Peyer's patch (tissue), 4 donors: ENCODE results near the gene PRR5L. TPM values are rescaled to one million over a fixed set of nuclear protein-coding genes. Genes with fewer than 3 reads are reported as not detected.

ENCODE experiments used
- DNase-seq, 3 donors: peaks; one replicate each; pipeline ENCODE4 v3.0.0-alpha.2; 2017 to 2019
- H3K27ac ChIP-seq, 4 donors: fragments of 200-600 bp; sonication (generic); one replicate each; pipeline ENCODE4 v1.5.1; 2016 to 2019
- H3K27me3 ChIP-seq, 2 donors: fragments of 200-600 bp; sonication (generic); one replicate each; pipeline ENCODE4 v1.5.1; 2019
- H3K36me3 ChIP-seq, 3 donors: fragments of 200-600 bp; sonication (generic); one replicate each; pipeline ENCODE4 v1.5.1; 2016 to 2019
- H3K4me1 ChIP-seq, 4 donors: fragments of 200-600 bp; sonication (generic); one replicate each; pipeline ENCODE4 v1.5.1; 2016 to 2019
- H3K4me3 ChIP-seq, 4 donors: fragments of 200-600 bp; sonication (generic); 1 replicate in 3 of 4; 2 replicates in 1 of 4; pipeline ENCODE4 v1.5.1; 2016 to 2019; ENCODE audit warnings: mild to moderate bottlenecking in 1 of 4
- H3K9me3 ChIP-seq, 4 donors: fragments of 200-600 bp; sonication (generic); one replicate each; pipeline ENCODE4 v1.5.1; 2016 to 2019; ENCODE audit warnings: mild to moderate bottlenecking in 1 of 4
- CTCF ChIP-seq, 6 experiments: fragments of 450-650 bp in 4 of 6; fragments of 200-600 bp in 2 of 6; sonication (generic) in 1 of 6; IDR thresholded peaks; one replicate each; pipeline ENCODE4 v1.5.1; 2017 to 2019; ENCODE audit warnings: antibody characterized with exemption in 6 of 6, mild to moderate bottlenecking in 3 of 6, moderate library complexity in 1 of 6
- POLR2A ChIP-seq, 2 donors: fragments of 450-650 bp; IDR thresholded peaks; one replicate each; pipeline ENCODE4 v1.5.1; 2017; ENCODE audit warnings: antibody characterized with exemption in 2 of 2, mild to moderate bottlenecking in 2 of 2, moderate library complexity in 2 of 2
- total RNA-seq, 4 donors: library from RNA; depleted of rRNA; stranded (reverse); fragments of >200 nt; gene quantifications; one replicate each; pipeline ENCODE4 v1.1.0, GENCODE V29; 2016

The PRR5L gene
- total RNA-seq, 4 donors from 2014 or later = 74.3 to 100 (median 89.9) TPM

DNA sequence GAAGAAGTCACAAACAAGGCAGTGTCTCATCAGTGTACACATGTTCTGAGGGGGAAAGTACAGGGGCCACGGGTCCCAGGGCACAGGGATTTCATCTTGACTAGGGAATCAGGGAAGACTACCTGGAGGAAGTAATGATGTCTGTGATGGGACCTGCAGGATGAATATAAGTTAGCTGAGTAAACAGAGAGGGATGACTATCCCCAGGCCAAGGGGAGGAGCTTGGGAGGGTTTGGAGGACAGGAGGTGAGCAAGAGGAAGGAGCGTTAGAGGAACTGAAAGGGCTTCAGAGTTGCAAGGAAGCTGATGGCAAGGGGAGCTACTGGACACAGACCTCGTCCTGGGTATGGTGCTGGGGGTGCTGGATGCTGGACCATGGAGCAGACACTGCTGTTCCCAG, 157.6 kb downstream of the PRR5L start:
- peak in 1 of 3 donors; percentile 58 for DNase-seq
- H3K9me3 ChIP-seq = no peaks in the 10 kb centered on the region
- peaks cover 0 to 41% (median 0%) of the 10 kb centered on the region in 3 donors for H3K36me3 ChIP-seq
- H3K4me3 ChIP-seq = no peak overlapping the region
- H3K27ac ChIP-seq = peak overlapping the region in 1 of 4 donors; percentile 81
- no peaks in the 10 kb centered on the region for H3K27me3 ChIP-seq
- peaks cover 0 to 29% (median 3%) of the 10 kb centered on the region in 4 donors for H3K4me1 ChIP-seq
- TF ChIP-seq POLR2A (IDR thresholded peaks at IDR 0.05) = no peak
- TF ChIP-seq CTCF (IDR thresholded peaks at IDR 0.05) = no peak

DNA sequence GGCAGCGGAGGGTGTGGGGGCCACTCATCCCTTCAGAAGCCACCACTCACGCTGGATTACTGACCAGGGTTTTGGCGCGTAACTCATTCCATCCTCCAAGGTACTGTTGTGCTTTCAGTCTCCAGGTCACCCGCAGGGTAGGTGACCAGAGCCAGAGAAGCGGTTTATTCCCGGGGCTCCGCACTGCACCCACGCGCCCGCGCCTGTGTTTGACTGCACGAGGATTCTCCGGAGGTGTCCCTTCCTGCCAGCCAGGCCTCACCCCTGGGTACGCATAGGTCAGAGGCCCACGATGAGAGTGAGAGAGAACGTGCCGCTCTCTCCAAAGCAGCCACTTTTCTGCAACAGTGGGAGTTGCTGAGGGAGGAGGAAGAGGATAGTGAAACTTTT, 158.5 kb downstream of the PRR5L start:
- H3K4me1 ChIP-seq = peaks cover 0 to 28% (median 3%) of the 10 kb centered on the region in 4 donors
- no peaks in the 10 kb centered on the region for H3K27me3 ChIP-seq
- no peak for DNase-seq
- H3K36me3 ChIP-seq = peaks cover 0 to 37% (median 0%) of the 10 kb centered on the region in 3 donors
- H3K4me3 ChIP-seq = no peak overlapping the region
- no peak for TF ChIP-seq POLR2A (IDR thresholded peaks at IDR 0.05)
- TF ChIP-seq CTCF (IDR thresholded peaks at IDR 0.05) = no peak
- peak overlapping the region in 3 of 4 donors; percentile 48 to 81 (median 71) for H3K27ac ChIP-seq
- no peaks in the 10 kb centered on the region for H3K9me3 ChIP-seq

- Histone ChIP-seq H3K4me1 (peaks cover 0 to 22% (median 1%) of the 10 kb centered on the region in 4 donors), H3K4me3 (no peak overlapping the region), H3K36me3 (peaks cover 0 to 37% (median 0%) of the 10 kb centered on the region in 3 donors), H3K27ac (peak overlapping the region in 3 of 4 donors; percentile 48 to 81 (median 71)), H3K9me3 (no peaks in the 10 kb centered on the region), H3K27me3 (no peaks in the 10 kb centered on the region)
- TF ChIP-seq POLR2A (IDR thresholded peaks at IDR 0.05) (no peak), CTCF (IDR thresholded peaks at IDR 0.05) (no peak)
- DNase-seq = no peak
These were observed 159.0 kb downstream of the PRR5L start for GRCh38 chr11:36454941-36455631.

GRCh38 chr11:36455658-36456111, 159.6 kb downstream of the PRR5L start:
- H3K9me3 ChIP-seq = no peaks in the 10 kb centered on the region
- H3K36me3 ChIP-seq = peaks cover 0 to 37% (median 0%) of the 10 kb centered on the region in 3 donors
- TF ChIP-seq POLR2A (IDR thresholded peaks at IDR 0.05) (no peak), CTCF (IDR thresholded peaks at IDR 0.05) (no peak)
- H3K4me3 ChIP-seq = no peak overlapping the region
- H3K27ac ChIP-seq = peak overlapping the region in 3 of 4 donors; percentile 48 to 81 (median 71)
- peak in 1 of 3 donors; percentile 60 for DNase-seq
- no peaks in the 10 kb centered on the region for H3K27me3 ChIP-seq
- peaks cover 0 to 18% (median 0%) of the 10 kb centered on the region in 4 donors for H3K4me1 ChIP-seq

GRCh38 chr11:36456156-36456555, 160.1 kb downstream of the PRR5L start:
- peaks cover 0 to 14% (median 0%) of the 10 kb centered on the region in 4 donors for H3K4me1 ChIP-seq
- peaks cover 0 to 33% (median 0%) of the 10 kb centered on the region in 3 donors for H3K36me3 ChIP-seq
- no peak overlapping the region for H3K4me3 ChIP-seq
- no peak for DNase-seq
- no peaks in the 10 kb centered on the region for H3K9me3 ChIP-seq
- TF ChIP-seq POLR2A (IDR thresholded peaks at IDR 0.05) (no peak), CTCF (IDR thresholded peaks at IDR 0.05) (no peak)
- peak overlapping the region in 3 of 4 donors; percentile 16 to 81 (median 71) for H3K27ac ChIP-seq
- H3K27me3 ChIP-seq = no peaks in the 10 kb centered on the region
